GM12872 (cell line): ENCODE measurements around the gene IGSF9B.

Source experiments
- CTCF ChIP-seq: IDR thresholded peaks from 3 replicates; pipeline ENCODE4 v1.5.1; 2011; ENCODE audit warnings: low read depth, mild to moderate bottlenecking, low read length, moderate library complexity; ENCODE audit not compliant: insufficient read depth

IGSF9B gene

GRCh38 chr11:133946051-133946450 is 10.7 kb downstream of the IGSF9B start:
- TF ChIP-seq CTCF: no peak

GRCh38 chr11:133945087-133945974 is 11.4 kb downstream of the IGSF9B start:
- no peak for TF ChIP-seq CTCF

GRCh38 chr11:133943950-133944698 is 12.6 kb downstream of the IGSF9B start:
- no peak for TF ChIP-seq CTCF

GRCh38 chr11:133942577-133942976 is 14.2 kb downstream of the IGSF9B start:
- TF ChIP-seq CTCF: no peak

- TF ChIP-seq CTCF: no peak
These were observed 15.2 kb downstream of the IGSF9B start for GRCh38 chr11:133941546-133941945.

- TF ChIP-seq CTCF: no peak
These were observed 16.7 kb downstream of the IGSF9B start for GRCh38 chr11:133940034-133940433.

- TF ChIP-seq CTCF: no peak
These were observed 17.2 kb downstream of the IGSF9B start for GRCh38 chr11:133939558-133939957.
